Measurements from ENCODE around the gene FAM110A.
"Not testable (repeated sequence)": the region's sequence is repeated elsewhere in the genome, so short reads cannot be mapped to it uniquely, and the experiment has no call there.

FAM110A gene

DNA sequence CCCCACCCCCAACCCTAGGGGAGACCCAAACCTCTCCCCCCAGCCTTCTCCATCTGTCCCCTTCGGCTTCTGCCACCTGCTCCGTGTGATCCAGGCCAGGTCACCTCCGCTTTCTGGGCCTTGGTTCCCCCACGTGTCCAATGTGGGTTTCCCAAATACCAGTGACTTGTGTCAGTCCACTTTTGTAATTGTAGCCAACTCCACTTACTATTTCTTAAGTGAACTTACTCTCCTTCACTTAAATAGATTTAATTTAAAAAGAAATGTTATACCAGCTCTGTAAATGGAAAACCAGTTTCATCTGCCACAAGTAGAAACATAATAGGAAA lies 10.0 kb upstream of the FAM110A start:
- no peak for DNase-seq (ENCODE audit: low read depth in 2 of 2)

DNA sequence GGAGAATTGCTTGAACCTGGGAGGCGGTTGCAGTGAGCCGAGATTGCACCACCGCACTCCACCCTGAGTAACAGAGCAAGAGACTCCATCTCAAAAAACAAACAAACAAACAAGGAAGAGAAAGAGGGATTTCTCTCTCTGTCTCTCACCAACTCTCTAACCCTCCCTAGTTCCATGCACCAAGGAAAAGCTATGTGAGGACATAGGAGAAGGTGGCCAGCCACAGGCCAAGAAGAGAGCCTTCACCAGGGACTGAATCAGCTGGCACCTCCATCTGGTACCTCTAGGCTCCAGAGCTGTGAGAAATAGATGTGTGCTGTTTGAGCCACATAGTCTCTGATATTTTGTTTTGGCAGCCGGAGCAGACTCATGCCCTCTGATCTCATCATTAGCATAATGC lies 9.0 kb upstream of the FAM110A start:
- DNase-seq (ENCODE audit: low read depth in 2 of 2): no peak

DNA sequence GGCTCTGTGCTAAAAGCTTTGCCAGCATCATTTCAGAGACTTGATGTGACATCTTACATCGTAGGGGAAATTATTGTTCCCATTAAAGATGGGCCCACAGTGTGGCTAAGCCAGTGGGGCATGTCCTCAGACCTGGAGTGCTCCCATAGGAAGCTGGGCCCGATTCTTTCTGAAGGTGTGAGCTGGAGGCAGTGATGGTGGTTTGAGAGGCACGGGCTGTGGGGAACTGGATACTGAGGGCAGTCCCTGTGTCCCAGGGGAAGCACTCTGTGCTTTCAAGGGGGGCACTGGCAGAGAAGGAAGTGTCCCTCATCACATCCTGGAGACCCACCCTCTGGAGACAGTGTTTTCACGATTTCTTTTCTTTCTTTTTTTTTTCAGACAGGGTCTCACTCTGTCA lies 8.6 kb upstream of the FAM110A start:
- no peak for DNase-seq (ENCODE audit: low read depth in 2 of 2)

DNA sequence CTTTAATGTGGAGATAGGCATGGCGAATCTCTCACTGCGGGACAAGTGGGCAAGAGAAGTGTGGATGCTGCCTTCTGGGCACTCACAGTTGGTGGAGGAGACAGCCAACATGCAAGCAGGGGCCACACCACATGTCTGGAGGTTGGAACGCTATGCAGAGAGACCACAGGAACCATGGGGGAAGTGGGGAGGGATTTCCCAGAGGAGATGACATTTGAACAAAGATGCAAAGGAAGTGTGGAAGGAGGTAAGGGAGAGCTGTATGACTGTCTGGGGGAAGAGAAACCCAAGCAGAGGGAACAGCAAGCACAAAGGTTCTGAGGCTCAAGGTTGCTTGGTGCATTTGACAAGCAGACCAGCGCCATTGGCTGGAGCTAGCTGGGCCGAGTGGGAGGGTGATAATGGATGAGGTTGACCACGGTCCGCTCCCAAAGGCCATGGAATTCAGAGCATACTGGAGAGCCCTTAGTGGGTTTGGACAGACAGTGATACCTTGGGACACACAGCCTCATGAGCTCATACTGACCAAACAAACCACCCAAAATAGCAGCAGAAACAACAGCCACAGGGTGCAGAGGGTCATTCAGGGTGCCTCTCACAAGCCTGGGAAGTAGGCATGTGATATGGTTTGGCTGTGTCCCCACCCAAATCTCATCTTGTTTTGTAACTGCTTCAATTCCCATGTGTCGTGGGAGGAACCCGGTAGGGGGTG lies 7.6 kb upstream of the FAM110A start:
- no peak for DNase-seq (ENCODE audit: low read depth in 2 of 2)

DNA sequence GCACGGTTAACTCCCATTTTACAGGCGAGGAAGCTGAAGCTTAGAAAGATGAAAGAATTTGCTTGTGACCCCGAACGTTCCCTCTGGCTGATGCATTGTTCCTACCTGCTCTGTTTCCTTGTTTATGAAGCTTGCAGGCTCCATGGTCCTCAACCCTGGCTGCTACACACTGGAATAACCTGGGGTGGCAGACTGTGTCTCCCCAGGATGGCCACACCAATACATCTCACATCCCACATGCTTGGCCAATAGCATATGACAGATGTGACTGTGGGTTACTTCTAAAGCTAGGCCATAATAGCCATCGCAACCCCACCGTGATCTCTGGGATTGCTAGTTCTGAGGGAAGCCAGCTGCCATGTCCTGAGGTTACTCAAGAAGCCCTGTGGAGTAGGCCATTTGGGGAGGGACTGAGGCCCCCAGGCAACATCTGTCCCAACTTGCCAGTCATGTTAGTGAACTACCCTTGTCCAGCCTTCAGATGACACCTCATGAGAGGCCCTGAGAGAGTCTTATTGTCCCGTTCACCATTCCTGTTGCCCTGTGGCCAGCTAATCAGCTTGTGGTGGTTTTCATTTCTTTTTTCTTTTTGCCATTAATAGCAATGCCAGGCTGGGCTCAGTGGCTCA lies 6.7 kb upstream of the FAM110A start:
- no peak for DNase-seq (ENCODE audit: low read depth in 2 of 2)

DNA sequence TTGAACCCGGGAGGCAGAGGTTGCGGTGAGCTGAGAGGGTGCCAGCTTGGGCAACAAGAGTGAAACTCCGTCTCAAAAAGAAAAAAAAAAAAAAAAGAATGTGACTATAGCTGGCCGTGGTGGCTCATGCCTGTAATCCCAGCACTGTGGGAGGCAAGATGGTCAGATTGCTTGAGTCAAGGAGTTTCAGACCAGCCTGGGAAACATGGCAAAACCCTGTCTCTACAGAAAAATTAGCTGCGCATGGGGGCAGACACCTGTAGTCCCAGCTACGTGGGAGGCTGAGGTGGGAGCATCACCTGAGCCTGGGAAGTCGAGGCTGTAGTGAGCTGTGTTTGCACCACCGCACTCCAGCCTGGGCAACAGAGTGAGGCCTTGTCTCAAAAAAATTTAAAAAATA lies 5.5 kb upstream of the FAM110A start:
- DNase-seq (ENCODE audit: low read depth in 2 of 2): not testable (repeated sequence)

DNA sequence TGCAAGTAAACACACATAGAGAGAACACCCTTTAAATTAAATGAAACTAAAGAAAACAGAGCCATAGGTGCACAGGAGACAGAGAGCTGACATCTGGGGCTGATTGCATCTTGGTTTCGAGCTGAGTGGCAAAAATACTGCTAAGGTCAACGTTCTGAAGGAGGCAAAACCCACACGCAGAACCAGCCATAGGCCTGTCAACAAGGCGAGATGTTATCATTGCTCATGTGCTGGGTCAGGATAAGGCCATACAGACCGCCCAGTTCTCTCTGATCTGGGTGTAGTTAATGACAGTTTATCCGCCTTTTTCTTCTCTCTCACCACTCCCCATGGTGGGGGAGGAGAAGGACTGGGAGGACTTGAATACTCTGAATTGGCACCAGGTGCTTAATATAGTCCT lies 4.5 kb upstream of the FAM110A start:
- DNase-seq (ENCODE audit: low read depth in 2 of 2): no peak

DNA sequence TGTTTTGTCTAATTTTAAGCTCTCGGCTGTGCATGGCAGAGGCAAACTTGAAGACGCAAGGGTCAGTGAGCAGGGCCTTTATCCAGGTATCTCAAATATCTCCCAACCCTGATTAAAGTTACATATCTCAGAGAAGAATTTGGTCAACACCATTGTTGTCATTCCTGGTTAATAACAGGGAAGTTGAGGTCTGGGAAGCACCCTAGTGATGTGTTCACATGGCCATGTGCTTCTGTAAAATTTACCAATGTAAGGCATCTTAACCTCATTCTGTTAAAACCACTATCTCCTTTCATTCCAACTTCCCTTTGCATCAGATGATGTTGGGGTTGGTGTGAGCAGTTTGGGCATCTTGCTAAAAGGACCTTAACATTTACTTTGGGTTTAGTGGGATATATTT lies 4.0 kb upstream of the FAM110A start:
- no peak for DNase-seq (ENCODE audit: low read depth in 2 of 2)

DNA sequence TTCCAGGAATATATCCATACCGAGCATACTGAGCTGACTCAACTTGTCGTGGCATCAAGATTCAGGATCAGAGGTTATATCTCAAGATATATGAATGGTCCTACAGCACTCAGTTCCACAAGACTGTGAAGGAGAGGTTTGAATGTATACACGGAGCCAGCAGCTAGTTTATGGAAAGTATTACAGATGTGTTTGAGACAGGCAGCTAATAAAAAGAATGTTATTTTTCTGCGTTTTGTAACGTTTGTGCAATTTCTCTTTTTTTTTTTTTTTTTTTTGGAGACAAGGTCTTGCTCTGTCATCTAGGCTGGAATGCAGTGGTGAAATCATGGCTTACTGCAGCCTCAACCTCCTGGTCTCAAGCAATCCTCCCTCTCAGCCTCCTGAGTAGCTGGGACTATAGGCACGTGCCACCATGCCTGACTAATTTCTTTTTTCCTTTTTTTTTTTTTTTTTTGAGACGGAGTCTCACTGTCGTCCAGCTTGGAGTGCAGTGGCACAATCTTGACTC lies 3.4 kb upstream of the FAM110A start:
- DNase-seq (ENCODE audit: low read depth in 2 of 2): no peak

DNA sequence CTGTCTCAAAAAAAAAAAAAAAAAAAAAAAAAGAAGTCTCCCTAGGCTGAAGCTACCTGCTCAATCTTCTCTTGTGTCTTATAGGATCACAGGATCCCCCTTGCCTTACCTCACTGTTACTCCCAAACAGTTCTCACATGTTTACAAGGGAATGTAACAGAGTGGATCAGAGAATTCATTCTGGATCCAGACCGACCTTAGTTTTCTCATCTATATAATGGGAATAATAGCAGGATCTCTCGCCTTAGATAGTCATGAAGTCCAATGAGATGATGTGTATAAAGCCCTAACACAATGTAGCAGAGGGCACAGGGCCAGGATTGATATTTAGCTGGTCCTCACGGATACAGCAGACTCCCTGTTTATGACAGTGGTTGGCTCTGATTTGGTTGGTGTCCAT lies 2.3 kb upstream of the FAM110A start:
- no peak for DNase-seq (ENCODE audit: low read depth in 2 of 2)

DNA sequence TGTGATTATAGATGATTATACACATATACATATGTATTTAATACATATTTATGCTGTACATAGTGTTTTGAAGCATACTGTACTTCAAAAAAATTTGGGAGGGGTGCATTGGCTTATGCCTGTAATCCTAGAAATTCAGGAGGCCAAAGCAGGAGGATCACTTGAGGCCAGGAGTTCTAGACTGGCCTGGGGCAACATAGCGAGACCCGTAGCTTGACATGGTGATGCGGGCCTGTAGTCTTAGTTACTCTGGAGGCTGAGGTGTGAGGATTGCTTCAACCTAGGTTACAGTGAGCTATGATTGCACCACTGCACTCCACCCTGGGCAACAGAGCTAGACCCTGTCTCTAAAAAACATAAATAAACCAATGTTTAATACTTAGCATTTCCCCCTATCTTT lies 1.6 kb upstream of the FAM110A start:
- DNase-seq (ENCODE audit: low read depth in 2 of 2): no peak

DNA sequence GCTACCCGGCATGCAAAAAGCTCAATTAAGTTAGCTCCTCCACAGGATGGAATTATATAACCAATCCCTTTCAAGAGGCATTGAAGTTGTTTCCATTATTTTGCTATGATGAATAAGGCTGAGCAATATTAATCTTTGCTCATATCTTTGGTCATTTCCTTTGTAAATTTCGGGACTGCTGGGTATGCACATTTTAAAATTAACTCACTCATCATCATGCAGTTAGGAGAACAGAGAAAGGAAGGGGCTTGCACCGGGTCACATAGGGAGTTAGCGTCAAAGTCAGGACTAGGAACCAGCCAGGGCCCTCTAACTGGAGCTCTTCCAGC lies 430 bp upstream of the FAM110A start:
- DNase-seq (ENCODE audit: low read depth in 2 of 2): no peak

DNA sequence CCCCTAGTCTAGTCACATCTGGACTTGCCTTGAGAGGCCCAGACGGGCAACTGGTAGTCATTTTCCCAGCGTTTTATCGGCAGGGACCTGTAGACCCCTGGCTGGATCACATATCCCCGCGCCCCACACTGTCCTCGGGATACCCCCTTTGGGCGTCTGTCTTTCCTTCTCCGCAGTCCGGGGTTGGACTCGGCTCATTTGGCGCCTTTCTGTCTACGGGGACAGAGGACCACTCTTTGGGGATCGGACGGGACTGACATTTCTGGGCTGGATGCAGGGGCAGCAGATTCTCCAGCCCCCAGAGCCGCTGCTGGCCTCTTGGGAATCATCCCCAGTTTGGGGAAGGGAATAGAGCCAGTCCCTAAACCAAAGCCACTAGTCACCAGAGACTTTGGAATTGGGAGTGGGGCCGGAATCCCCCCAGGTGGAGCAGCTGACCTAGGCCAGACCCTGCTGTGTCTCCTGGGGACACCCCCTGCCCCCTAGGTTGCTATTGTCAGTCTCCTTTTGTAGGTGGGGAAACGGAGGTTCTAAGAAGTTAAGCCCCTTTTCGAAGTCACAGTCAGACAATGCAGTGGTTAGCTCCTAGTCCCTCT lies 734 bp downstream of the FAM110A start:
- no peak for DNase-seq (ENCODE audit: low read depth in 2 of 2)

DNA sequence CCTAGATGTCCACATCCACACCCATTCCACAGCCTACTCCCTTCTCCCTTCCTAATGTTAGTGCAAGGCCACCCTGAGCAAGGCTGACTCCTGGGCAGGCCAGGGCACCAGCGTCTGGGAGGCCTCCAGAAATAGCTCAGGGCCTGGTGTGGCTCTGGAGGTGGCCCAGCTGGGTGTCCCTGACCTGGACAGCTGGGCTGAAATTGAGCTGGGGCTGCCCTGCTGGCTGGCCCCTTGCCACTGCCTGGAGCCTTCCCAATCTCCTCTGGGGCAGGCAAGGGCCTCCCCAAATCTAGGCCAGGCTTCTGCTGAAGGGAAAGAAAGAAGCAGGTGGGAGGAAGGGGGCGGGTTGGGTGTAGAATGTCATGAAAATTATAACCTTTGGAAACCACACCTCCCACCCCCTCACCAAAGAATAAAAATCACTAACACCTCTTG lies 2.1 kb downstream of the FAM110A start:
- no peak for DNase-seq (ENCODE audit: low read depth in 2 of 2)

DNA sequence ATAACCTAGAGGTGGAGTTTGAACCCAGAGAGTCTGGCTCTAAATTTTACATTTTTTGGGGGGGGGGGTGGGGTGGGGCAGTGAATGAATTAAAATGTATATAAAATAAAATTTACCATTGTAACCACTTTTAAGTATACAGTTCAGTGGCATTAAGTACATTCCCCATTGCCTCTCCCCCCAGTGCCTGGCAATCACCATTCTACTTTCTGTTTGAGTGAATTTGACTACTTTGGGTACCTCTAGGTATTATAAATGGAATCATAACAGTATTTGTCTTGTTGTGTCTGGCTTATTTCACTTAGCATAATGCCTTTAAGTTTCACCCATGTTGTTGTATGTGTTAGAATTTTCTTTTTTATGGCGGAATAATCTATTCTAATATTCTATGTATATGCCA lies 2.7 kb downstream of the FAM110A start:
- no peak for DNase-seq (ENCODE audit: low read depth in 2 of 2)

DNA sequence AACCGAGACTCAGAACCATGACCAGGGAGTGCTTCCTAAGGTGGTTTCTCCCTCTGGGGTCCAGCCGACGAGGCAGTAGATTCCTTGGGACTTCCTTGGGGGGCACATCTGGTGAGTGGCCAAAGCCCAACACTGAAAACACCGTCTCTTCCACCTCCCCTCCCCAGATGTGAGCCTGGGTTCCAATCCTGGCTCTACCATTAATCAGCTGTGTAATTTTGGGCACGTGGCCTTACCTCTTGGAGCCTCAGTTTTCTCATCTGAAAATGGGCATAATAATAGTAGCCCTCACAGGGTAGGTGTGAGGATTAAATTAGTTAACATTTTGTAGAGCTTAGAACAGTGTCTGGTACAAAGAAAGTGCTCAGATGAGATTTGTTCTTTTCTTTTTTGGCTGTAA lies 5.5 kb downstream of the FAM110A start:
- DNase-seq (ENCODE audit: low read depth in 2 of 2): no peak

DNA sequence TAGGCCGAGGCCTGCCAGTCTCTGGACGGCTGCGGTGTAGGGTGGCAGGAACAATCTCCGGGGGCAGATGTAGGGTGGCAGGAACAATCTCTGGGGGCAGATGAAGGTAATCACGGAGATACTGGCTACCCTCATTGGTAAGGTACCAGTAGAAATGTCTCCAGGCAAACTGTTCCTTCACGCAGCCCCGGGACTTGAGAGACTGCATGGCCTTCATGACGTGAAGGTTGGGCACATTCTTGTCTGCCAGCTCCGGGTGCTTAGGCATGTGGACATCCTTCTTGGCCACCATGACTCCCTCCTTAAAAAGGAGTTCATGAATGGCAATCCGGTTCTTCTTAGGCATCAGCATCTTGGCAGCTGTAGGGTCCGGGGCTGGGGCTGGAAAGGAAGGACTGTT lies 6.1 kb downstream of the FAM110A start:
- no peak for DNase-seq (ENCODE audit: low read depth in 2 of 2)

DNA sequence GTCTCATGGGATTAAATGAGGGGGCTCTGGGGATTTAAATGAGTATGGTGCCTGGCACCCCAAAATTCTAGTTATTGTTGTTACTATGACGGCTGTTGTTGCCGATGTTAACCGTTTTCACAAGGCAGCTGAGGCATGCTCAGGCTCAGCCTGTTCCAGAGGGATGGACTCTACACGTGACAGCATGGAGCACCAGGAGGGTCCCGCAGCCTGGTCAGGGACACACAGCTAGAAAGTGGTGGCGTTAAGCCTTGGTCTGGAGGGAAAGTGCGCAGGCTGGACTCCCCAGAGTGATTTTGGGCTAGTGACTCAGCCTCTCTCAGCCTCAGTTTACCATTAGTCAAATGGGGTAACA lies 7.0 kb downstream of the FAM110A start:
- DNase-seq (ENCODE audit: low read depth in 2 of 2): no peak

DNA sequence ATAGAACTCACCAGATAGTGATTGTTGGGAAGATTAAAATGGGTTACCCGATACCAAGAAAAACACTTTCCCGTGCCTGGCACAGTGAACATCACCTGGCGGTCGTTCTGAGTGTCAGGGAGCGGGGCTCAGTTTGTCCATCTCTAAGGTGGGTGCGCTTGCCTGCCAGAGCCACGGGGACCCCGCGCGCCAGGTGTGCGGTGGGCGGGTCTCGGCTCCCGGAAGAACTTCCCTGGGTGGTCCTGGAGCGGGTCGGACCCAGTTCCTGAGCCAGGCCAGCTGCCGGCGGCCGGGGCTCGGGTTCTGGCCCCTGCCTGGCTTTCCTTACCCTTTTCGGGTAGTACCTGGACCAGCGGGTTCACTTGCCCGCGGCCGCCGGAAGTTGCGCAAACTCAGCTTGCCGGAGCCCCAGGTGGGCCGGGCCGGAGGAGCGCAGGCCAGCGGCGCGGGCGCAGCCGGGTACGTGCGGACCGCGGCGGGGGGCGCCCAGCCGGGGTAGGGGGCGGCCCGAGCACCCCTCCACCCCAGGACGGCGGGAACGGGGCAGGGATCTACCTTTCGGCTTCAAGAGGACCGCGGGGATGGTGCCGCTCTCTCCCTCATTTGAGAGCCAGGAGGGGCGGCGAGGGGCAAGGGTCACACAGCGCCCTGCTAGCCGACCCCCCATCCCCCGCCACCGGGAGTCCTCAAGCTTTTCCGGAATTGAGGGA lies 7.5 kb downstream of the FAM110A start:
- DNase-seq (ENCODE audit: low read depth in 2 of 2): no peak

DNA sequence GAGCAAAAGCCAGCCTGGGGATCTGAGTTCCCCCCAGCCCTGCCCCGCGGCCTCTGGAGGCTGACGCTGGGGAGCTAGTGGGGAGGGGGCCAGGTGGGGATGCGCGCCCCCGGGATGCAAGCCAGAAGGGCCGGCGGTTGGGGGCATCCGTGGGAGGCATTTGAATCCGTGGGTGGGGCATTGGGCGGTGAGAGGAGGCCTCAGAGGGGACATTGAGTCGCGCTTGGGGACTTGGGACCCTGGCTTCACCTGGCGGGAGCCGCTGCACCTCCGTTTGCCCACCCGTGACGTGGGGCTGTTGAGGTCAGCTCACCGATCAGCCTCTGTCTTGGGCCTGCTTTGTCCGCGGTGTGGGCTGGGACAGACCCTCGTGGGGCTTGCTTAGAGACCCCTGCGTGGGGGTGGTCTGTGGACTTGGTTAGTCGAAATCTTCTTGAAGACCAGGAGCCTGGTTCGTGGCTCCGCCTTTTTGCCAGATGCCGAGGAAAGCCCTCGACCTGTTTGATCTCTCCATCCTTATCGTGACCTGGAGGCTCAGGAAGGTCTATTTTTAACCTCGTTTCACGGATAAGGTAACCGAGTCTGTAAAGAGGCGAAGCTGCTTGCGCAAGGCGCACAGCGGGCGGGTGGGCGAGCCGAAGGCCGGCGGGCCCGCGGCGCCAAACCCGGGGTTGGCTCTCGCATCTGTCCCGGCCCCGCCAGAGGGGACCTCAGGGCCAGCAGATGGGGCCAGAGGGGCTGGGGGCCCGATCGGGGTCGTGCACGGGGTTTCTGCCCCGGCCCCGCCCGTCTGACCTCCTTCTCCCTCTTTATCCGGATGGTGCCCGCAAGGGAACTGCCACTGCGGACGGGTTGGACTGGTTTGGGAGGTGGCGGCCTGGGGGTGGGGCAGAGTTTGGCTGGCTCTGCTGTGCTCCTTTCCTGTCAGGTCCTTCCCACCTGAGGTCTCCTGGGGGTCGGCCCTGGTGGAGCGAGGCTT lies 8.3 kb downstream of the FAM110A start:
- DNase-seq (ENCODE audit: low read depth in 2 of 2): no peak

DNA sequence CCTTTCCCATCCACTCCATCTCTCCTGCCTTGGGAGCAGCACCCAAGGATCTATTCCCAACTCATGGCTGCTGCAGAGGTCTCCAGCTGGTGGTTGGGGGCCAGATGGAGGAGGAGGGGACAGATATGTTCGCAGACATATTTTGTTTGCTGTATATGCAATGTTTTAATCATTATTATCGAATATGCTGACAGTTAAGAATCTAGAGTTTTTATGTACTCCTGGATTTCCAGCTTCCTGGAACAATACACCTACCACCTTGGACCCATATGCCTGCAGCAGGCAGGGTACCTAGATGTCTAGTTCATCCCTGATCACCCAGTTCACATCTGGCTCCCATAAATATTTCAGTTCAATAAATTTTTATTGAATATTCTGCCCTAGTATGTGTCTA lies 9.0 kb downstream of the FAM110A start:
- DNase-seq (ENCODE audit: low read depth in 2 of 2): no peak

DNA sequence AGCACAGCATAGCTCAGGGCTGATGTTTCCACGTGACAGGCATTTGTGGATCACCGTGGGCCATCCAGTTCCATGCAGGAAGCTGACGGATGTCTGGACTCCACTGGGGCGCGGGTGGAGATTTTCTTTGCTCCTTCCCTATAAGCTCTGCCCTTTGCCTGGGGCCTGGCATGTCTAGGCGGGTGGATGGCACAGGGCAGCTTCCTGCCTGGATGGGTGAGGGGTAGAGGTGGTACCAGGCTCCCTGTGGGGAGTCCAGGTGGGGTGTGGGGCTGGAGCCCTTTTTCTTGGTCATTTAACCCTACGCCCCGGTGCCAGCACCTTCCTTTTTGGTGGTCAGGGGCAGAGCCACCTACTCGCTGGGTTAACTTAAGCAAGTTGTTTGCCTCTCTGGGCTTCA lies 10.4 kb downstream of the FAM110A start:
- no peak for DNase-seq (ENCODE audit: low read depth in 2 of 2)

Measured in stimulated activated CD4-positive, alpha-beta T cell treated with anti-CD3 and anti-CD28 coated beads, Interleukin-4, amount 100 ng/mL, for 48 hours (primary cell).